Stimulated activated CD8-positive, alpha-beta memory T cell treated with anti-CD3 and anti-CD28 coated beads, Interleukin-12 subunit alpha, Interleukin-12 subunit beta, amount 100 ng/mL, for 4 hours (primary cell): ENCODE results near the gene PDAP1.
"Not testable (repeated sequence)": the region's sequence is repeated elsewhere in the genome, so short reads cannot be mapped to it uniquely, and the experiment has no call there.

Source experiments
- DNase-seq: peaks from one replicate; pipeline ENCODE4 v3.0.0-alpha.2; 2020; ENCODE audit warnings: low read depth

Gene PDAP1

GRCh38 chr7:99408379-99409191 is at the start of gene PDAP1, which contains the start of gene BUD31:
Gene PDAP1, minus strand, starts transcription at chr7:99408597. Its CDS starts 49 bp downstream, at chr7:99408548.
Gene BUD31, plus strand, starts transcription at chr7:99408969. Its CDS starts 2,124 bp downstream, at chr7:99411093.
- peak; percentile 89 for DNase-seq

GRCh38 chr7:99457650-99458493 is 49.5 kb upstream of the PDAP1 start:
- DNase-seq = no peak

GRCh38 chr7:99457050-99457649 is 48.8 kb upstream of the PDAP1 start:
- no peak for DNase-seq

GRCh38 chr7:99456288-99456687 is 47.9 kb upstream of the PDAP1 start:
- no peak for DNase-seq

GRCh38 chr7:99455874-99456273 is 47.5 kb upstream of the PDAP1 start:
- DNase-seq = no peak

GRCh38 chr7:99453105-99453504 is 44.7 kb upstream of the PDAP1 start:
- DNase-seq = no peak

GRCh38 chr7:99452541-99452940 is 44.1 kb upstream of the PDAP1 start:
- no peak for DNase-seq

GRCh38 chr7:99451936-99452335 is 43.5 kb upstream of the PDAP1 start:
- no peak for DNase-seq

GRCh38 chr7:99449326-99449725 is 40.9 kb upstream of the PDAP1 start:
- no peak for DNase-seq

- DNase-seq = no peak
These were observed 40.5 kb upstream of the PDAP1 start for GRCh38 chr7:99448855-99449254.

- no peak for DNase-seq
These were observed 39.5 kb upstream of the PDAP1 start for GRCh38 chr7:99447943-99448342.

GRCh38 chr7:99446096-99446495 is 37.7 kb upstream of the PDAP1 start:
- DNase-seq = no peak

GRCh38 chr7:99440195-99440594 is 31.8 kb upstream of the PDAP1 start:
- no peak for DNase-seq

GRCh38 chr7:99438573-99439480 is 30.4 kb upstream of the PDAP1 start, which contains the start of the genes CPSF4 and PTCD1:
Gene CPSF4, plus strand, starts transcription at chr7:99438943. Its CDS starts 140 bp downstream, at chr7:99439083.
Gene PTCD1, minus strand, starts transcription at chr7:99438798. Its CDS starts 3,556 bp downstream, at chr7:99435242.
- DNase-seq = peak; percentile 82

GRCh38 chr7:99437946-99438572 is 29.7 kb upstream of the PDAP1 start:
- no peak for DNase-seq

- DNase-seq = no peak
These were observed 24.8 kb upstream of the PDAP1 start for GRCh38 chr7:99433158-99433557.

GRCh38 chr7:99431756-99432540 is 23.6 kb upstream of the PDAP1 start:
- not testable (repeated sequence) for DNase-seq

GRCh38 chr7:99429756-99430155 is 21.4 kb upstream of the PDAP1 start:
- DNase-seq = no peak

- DNase-seq = no peak
These were observed 20.7 kb upstream of the PDAP1 start for GRCh38 chr7:99428972-99429566.
